Testis (tissue), 3 donors: ENCODE results near the gene ATP2A1. TPM values are rescaled to one million over a fixed set of nuclear protein-coding genes. Genes with fewer than 3 reads are reported as not detected.
"Not testable (repeated sequence)": the region's sequence is repeated elsewhere in the genome, so short reads cannot be mapped to it uniquely, and the experiment has no call there.

Experiments used
- DNase-seq: peaks from one replicate; pipeline ENCODE4 v3.0.0-alpha.2; 2019
- H3K27ac ChIP-seq, 2 donors: fragments of 200-600 bp; sonication (generic); one replicate each; pipeline ENCODE4 v1.5.1; 2019
- H3K27me3 ChIP-seq: fragments of 200-600 bp; sonication (generic); one replicate; pipeline ENCODE4 v1.5.1; 2019
- H3K36me3 ChIP-seq: fragments of 200-600 bp; sonication (generic); one replicate; pipeline ENCODE4 v1.5.1; 2017; ENCODE audit warnings: low read depth; ENCODE audit errors: missing control alignments
- H3K4me1 ChIP-seq: fragments of 200-600 bp; sonication (generic); one replicate; pipeline ENCODE4 v1.5.1; 2019
- H3K4me3 ChIP-seq, 2 donors: fragments of 200-600 bp; sonication (generic); one replicate each; pipeline ENCODE4 v1.5.1; 2017 to 2019
- H3K9me3 ChIP-seq: fragments of 200-600 bp; sonication (generic); one replicate; pipeline ENCODE4 v1.5.1; 2017
- POLR2A ChIP-seq: fragments of 450-650 bp; IDR thresholded peaks from one replicate; pipeline ENCODE4 v1.6.1; 2017; ENCODE audit warnings: antibody characterized with exemption, mild to moderate bottlenecking, moderate library complexity
- WGBS, 2 donors: methylation state at CpG; one replicate each; pipeline ENCODE4 v1.1.5; 2018; 5-methylcytosine and 5-hydroxymethylcytosine counted together
- intact Hi-C: fragments of 100-400 bp; cut with DNase I; formaldehyde crosslinking; loops from one replicate; pipeline ENCODE4 v1.15.1; 2023; ENCODE audit warnings: low total_unique reads
- polyA plus RNA-seq: library from polyadenylated mRNA; stranded (reverse); fragments of 350-450 nt; fragmentation: Illumina TruSeq; extraction: RNeasy Lipid Tissue Mini Kit (QIAGEN cat#74804); gene quantifications from one replicate; pipeline ENCODE4 v1.2.3, GENCODE V29; 2014; ENCODE audit warnings: low read depth, low replicate concordance; ENCODE audit not compliant: insufficient read depth
- total RNA-seq, 2 donors: library from RNA; depleted of rRNA; stranded (reverse); fragments of >200 nt; gene quantifications; one replicate each; pipeline ENCODE4 v1.2.3, GENCODE V29; 2016
- TF ChIP-seq, protein P1 (sequence below), 3 experiments: fragments of 450-650 bp in 2 of 3; fragments of 200-600 bp in 1 of 3; sonication (generic) in 1 of 3; IDR thresholded peaks; one replicate each; pipeline ENCODE4 v1.5.1; 2016 to 2019; ENCODE audit warnings: antibody characterized with exemption in 3 of 3, mild to moderate bottlenecking in 2 of 3, moderate library complexity in 1 of 3

Gene ATP2A1
- total and polyA plus RNA-seq, 3 donors from 2014 or later = 9.1 to 17.3 (median 12.2) TPM

DNA sequence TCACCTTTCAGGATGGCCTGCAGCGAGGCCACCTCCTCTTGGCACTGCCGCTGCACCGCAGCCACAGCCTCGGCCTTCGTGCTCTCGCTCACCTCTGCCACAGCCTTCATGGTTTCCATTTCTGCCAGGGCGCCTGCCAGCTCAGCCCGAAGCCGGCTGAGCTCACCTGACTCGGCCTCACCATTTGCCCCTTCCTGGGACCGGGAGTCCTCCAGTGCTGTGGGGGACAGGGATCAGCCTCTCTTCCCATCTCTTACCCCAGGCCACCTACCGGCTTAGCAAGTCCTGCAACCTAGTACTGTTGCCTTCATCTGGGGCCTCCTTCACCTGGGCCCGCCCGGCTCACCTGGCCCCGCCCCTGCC, 46.1 kb downstream of the ATP2A1 start:
- no peak for DNase-seq
- Histone ChIP-seq H3K36me3 (no peaks in the 10 kb centered on the region), H3K4me1 (peaks cover 13% of the 10 kb centered on the region), H3K9me3 (no peaks in the 10 kb centered on the region), H3K27me3 (no peaks in the 10 kb centered on the region), H3K4me3 (peak overlapping the region; percentile 70 to 90), H3K27ac (peak overlapping the region; percentile 66 to 97)
- TF ChIP-seq, protein P1, sequence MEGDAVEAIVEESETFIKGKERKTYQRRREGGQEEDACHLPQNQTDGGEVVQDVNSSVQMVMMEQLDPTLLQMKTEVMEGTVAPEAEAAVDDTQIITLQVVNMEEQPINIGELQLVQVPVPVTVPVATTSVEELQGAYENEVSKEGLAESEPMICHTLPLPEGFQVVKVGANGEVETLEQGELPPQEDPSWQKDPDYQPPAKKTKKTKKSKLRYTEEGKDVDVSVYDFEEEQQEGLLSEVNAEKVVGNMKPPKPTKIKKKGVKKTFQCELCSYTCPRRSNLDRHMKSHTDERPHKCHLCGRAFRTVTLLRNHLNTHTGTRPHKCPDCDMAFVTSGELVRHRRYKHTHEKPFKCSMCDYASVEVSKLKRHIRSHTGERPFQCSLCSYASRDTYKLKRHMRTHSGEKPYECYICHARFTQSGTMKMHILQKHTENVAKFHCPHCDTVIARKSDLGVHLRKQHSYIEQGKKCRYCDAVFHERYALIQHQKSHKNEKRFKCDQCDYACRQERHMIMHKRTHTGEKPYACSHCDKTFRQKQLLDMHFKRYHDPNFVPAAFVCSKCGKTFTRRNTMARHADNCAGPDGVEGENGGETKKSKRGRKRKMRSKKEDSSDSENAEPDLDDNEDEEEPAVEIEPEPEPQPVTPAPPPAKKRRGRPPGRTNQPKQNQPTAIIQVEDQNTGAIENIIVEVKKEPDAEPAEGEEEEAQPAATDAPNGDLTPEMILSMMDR (IDR thresholded peaks at IDR 0.05) = no peak
- no peak for TF ChIP-seq POLR2A
- 7 to 33% methylated on average over 3 to 15 of the region's 15 CpGs for WGBS, 2 donors
- intact Hi-C loops = no loop called here

DNA sequence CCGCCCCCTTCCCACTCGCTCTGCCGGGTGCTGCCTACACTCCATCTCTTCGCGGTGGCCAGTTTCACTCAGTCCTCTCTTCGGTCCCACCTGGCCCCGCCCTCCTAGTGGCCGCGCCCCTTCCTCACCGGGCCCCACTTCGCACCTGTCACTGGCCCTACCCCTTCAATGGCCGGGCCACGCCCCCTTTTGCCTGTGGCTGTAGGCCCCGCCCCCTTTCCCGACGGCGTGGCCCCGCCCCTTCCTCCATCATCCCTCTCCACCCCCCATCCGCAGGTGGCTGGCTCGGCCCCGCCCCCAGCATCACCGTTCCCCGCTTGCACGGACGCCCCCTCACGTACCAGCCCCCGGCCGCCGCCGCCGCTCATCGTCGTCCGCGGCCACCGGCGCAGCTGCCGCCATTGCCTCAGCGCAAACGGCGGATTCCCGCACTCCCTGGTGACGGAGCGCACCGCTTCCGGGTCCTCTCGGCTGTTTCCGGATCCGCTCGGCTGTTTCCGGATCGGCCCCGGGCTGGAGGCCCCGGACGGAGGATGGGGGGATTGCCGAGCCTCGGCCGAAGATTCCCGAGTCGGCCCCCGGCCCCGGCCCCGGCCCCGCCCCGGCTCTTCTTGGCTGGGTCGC, 46.6 kb downstream of the ATP2A1 start, which contains the start of gene RABEP2:
Gene RABEP2, minus strand, starts transcription at position 477 of the 624 bp plus-strand sequence. Its CDS starts 75 bp downstream, at position 402.
- TF ChIP-seq, protein P1 (IDR thresholded peaks at IDR 0.05) = no peak
- H3K36me3 ChIP-seq = no peaks in the 10 kb centered on the region
- H3K4me3 ChIP-seq = peak within 1 kb of the TSS; percentile 70 to 90
- WGBS, 2 donors = 0 to 1% methylated on average over 18 to 63 of the region's 66 CpGs
- DNase-seq = peak; percentile 95
- no peaks in the 10 kb centered on the region for H3K9me3 ChIP-seq
- no peaks in the 10 kb centered on the region for H3K27me3 ChIP-seq
- H3K4me1 ChIP-seq = peaks cover 13% of the 10 kb centered on the region
- peak within 1 kb of the TSS; percentile 66 to 97 for H3K27ac ChIP-seq
- intact Hi-C loops = no loop called here

DNA sequence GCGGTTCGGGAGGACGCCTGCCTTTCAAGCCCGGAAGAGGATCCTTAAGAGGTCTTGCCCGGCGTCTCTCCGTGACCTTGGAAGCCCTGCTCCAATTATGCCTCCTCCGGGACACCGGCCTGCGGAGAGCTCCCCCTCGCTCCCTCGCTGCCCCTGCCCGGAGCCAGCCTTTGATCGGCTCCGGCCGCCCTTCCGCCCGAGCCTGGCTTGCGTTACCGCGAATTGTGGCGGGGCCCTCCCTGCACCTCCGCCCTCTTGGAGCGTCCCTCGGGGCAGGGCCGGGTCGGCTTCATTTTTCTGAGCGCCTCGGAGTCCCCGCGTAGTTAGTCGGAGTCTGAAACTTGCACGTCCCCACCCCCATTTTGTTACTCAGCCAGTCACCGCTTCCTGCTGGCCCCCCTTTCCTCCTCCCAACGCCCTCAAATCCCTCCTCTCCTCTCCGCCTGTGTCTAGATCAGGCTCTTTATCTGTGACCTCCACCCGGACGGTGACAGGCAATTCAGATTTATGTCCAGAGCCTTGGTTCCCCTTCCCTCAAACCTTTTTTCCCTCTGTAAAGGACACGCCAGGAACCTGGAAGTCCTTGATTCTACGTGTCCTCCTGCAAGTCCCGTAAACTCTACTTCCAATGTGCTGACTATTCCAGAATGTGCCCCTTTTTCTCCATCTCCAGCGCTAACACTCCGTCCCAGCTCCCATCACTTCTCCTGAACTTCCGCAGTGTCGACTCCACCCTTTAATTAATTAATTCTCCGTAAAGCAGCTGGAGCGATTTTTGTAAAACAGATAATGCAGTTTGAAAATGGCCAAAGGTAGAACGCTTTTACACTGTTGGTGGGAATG, 47.3 kb downstream of the ATP2A1 start:
- Histone ChIP-seq H3K27me3 (no peaks in the 10 kb centered on the region), H3K4me1 (peaks cover 13% of the 10 kb centered on the region), H3K27ac (peak overlapping the region; percentile 66 to 97), H3K36me3 (no peaks in the 10 kb centered on the region), H3K9me3 (no peaks in the 10 kb centered on the region), H3K4me3 (peak overlapping the region; percentile 70 to 90)
- TF ChIP-seq, protein P1 (IDR thresholded peaks at IDR 0.05) = no peak
- no peak for TF ChIP-seq POLR2A
- peak; percentile 80 for DNase-seq
- WGBS, 2 donors = 0 to 1% methylated on average over 39 to 48 of the region's 48 CpGs
- intact Hi-C loops = no loop called here

DNA sequence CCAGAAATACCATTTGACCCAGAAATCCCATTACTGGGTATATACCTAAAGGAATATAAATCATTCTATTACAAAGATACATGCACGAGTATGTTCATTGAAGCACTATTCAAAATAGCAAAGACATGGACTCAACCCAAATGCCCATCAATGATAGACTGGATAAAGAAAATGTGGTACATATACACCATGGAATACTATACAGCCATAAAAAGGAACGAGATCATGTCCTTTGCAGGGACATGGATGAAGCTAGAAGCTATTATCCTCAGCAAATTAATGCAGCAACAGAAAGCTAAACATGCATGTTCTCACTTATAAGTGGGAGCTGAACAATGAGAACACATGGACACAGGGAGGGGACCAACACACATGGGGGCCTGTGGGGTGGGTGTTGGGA, 48.0 kb downstream of the ATP2A1 start:
- H3K27me3 ChIP-seq, H3K9me3 ChIP-seq, H3K36me3 ChIP-seq, intact Hi-C loops, DNase-seq: not testable (repeated sequence)
- peaks cover 13% of the 10 kb centered on the region for H3K4me1 ChIP-seq
- 51 to 58% methylated on average over 2 of the region's 2 CpGs for WGBS, 2 donors
- H3K4me3 ChIP-seq = peak overlapping the region in 1 of 2 donors; percentile 70
- H3K27ac ChIP-seq = peak overlapping the region; percentile 66 to 97

DNA sequence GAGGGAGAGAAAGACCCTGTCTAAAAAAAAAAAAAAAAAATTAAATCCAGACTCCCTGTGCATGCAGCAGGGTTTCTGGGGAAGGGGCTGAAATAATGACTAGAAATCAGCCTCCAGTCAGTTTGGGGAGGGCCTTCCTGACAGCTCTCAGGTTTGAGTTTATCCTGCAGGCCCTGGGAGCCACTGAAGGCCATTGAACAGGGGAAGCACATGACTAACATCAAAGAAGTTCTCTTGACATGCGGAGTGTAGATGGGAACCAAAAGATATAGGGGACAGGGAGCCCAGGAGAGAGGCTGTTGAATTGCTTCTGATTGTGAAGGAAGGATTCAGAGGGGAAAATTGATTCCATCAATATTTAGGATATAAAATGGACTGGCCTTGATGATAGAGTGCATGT, 49.5 kb downstream of the ATP2A1 start:
- TF ChIP-seq, protein P1 (IDR thresholded peaks at IDR 0.05) = no peak
- no peak for TF ChIP-seq POLR2A
- no peak for DNase-seq
- H3K4me3 ChIP-seq = no peak overlapping the region
- H3K27me3 ChIP-seq = no peaks in the 10 kb centered on the region
- intact Hi-C loops = no loop called here
- no peaks in the 10 kb centered on the region for H3K36me3 ChIP-seq
- H3K27ac ChIP-seq = no peak overlapping the region
- no peaks in the 10 kb centered on the region for H3K9me3 ChIP-seq
- WGBS, 2 donors = 90 to 92% methylated on average over 1 of the region's 1 CpG
- H3K4me1 ChIP-seq = peaks cover 13% of the 10 kb centered on the region
